Spleen (tissue), 11 donors: ENCODE results near the gene PHRF1. TPM values are rescaled to one million over a fixed set of nuclear protein-coding genes. Genes with fewer than 3 reads are reported as not detected.

Source experiments
- DNase-seq: peaks from one replicate; pipeline ENCODE4 v3.0.0-alpha.2; 2020
- H3K27ac ChIP-seq, 8 donors: fragments of 200-600 bp; sonication (generic) in 7 of 8; 1 replicate in 4 of 8; 2 replicates in 4 of 8; pipeline versions ENCODE4 v1.5.0 to v1.8.0; 2016 to 2021; ENCODE audit warnings: inconsistent platforms in 4 of 8, mild to moderate bottlenecking in 4 of 8, moderate library complexity in 1 of 8
- H3K27me3 ChIP-seq, 7 donors: fragments of 200-600 bp; sonication (generic) in 6 of 7; replicated peaks in 1 of 7; 1 replicate in 4 of 7; 2 replicates in 3 of 7; pipeline versions ENCODE4 v1.5.0 to v1.8.0; 2016 to 2021; ENCODE audit warnings: inconsistent platforms in 3 of 7, mild to moderate bottlenecking in 1 of 7
- H3K36me3 ChIP-seq, 6 donors: fragments of 200-600 bp; sonication (generic) in 5 of 6; 1 replicate in 4 of 6; 2 replicates in 2 of 6; pipeline versions ENCODE4 v1.5.0 to v1.8.0; 2016 to 2021; ENCODE audit warnings: inconsistent platforms in 2 of 6
- H3K4me1 ChIP-seq, 6 donors: fragments of 200-600 bp; sonication (generic) in 5 of 6; 1 replicate in 3 of 6; 2 replicates in 3 of 6; pipeline versions ENCODE4 v1.5.0 to v1.8.0; 2016 to 2021; ENCODE audit warnings: inconsistent platforms in 3 of 6
- H3K4me3 ChIP-seq, 8 donors: fragments of 200-600 bp; sonication (generic) in 7 of 8; 1 replicate in 4 of 8; 2 replicates in 4 of 8; pipeline versions ENCODE4 v1.5.0 to v1.8.0; 2016 to 2021; ENCODE audit warnings: inconsistent platforms in 4 of 8, mild to moderate bottlenecking in 4 of 8, moderate library complexity in 2 of 8
- H3K9me3 ChIP-seq, 8 donors: fragments of 200-600 bp; sonication (generic) in 7 of 8; 1 replicate in 4 of 8; 2 replicates in 4 of 8; pipeline versions ENCODE4 v1.5.0 to v1.8.0; 2016 to 2021; ENCODE audit warnings: inconsistent platforms in 4 of 8
- CTCF ChIP-seq, 11 experiments: fragments of 200-600 bp in 7 of 11; fragments of 450-650 bp in 4 of 11; sonication (generic) in 4 of 11; IDR thresholded peaks in 8 of 11; conservative IDR thresholded peaks in 3 of 11; 1 replicate in 7 of 11; 2 replicates in 4 of 11; pipeline versions ENCODE4 v1.4.0 to v1.8.0; 2016 to 2021; ENCODE audit warnings: antibody characterized with exemption in 11 of 11, inconsistent platforms in 4 of 11, mild to moderate bottlenecking in 1 of 11
- POLR2A ChIP-seq, 3 donors: fragments of 450-650 bp; IDR thresholded peaks; one replicate each; pipeline ENCODE4 v1.5.1; 2017; ENCODE audit warnings: antibody characterized with exemption in 3 of 3, mild to moderate bottlenecking in 1 of 3
- POLR2AphosphoS5 ChIP-seq, 3 donors: sonication (generic); formaldehyde crosslinking; IDR thresholded peaks; one replicate each; pipeline ENCODE4 v1.5.1; 2017; ENCODE audit warnings: antibody characterized with exemption in 3 of 3
- WGBS, 5 donors: extraction: QIAGEN DNeasy Blood & Tissue Kit in 3 of 5; methylation state at CpG; one replicate each; pipeline versions ENCODE4 v1.1.5 to v1.1.7; 2013 to 2018; 5-methylcytosine and 5-hydroxymethylcytosine counted together
- intact Hi-C: fragments of 100-400 bp; cut with DNase I; formaldehyde crosslinking; loops from one replicate; pipeline ENCODE4 v1.15.0; 2023; ENCODE audit warnings: low total_unique reads
- polyA plus RNA-seq, 3 donors: library from polyadenylated mRNA; stranded (reverse); fragments of 200-250 nt; gene quantifications; one replicate each; pipeline ENCODE4 v1.2.1, GENCODE V29; 2013
- total RNA-seq, 7 donors: library from RNA; depleted of rRNA in 3 of 7; stranded (reverse); fragments of >200 nt in 3 of 7; fragmentation: NEBNext Ultra II Directional in 4 of 7; extraction: Animal tissue kit (Norgen Biotek cat#: 25700) in 4 of 7; gene quantifications; one replicate each; pipeline versions ENCODE4 v1.1.0 to v1.2.1, GENCODE V29; 2016 to 2021
- donor health status: healthy with polysubstance abuse.
- donor health status: DM: no; HTN: no; CAD: no; lungs with moderate emphysema.
- donor health status: DM: no; HTN: no; CAD: no.
- donor health status: Bipolar disorder and iron deficiency.
- donor health status: healthy.
- donor health status: DM: no; HTN: no; CAD: no.
- donor health status: DM: yes; HTN: yes; CAD: no.

Gene PHRF1
- total and polyA plus RNA-seq, 10 donors = 7.3 to 41.5 (median 30.6) TPM

- peaks cover 4 to 75% (median 58%) of the 10 kb centered on the region in 6 donors for H3K36me3 ChIP-seq
- 61 to 95% (median 74%) methylated on average over 10 to 36 of the region's 36 CpGs for WGBS, 5 donors
Observed at GRCh38 chr11:613369-613968, 37.2 kb downstream of the PHRF1 start.

GRCh38 chr11:614021-614622 lies 37.9 kb downstream of the PHRF1 start:
- peak overlapping the region in 6 of 8 donors; percentile 58 to 91 (median 68) for H3K4me3 ChIP-seq

More at GRCh38 chr11:613369-613968, 37.2 kb downstream of the PHRF1 start:
- DNase-seq = peak; percentile 93
- TF ChIP-seq POLR2AphosphoS5 (IDR thresholded peaks at IDR 0.05) = peak in 2 of 3 donors; percentile 19 to 64
- no peak for TF ChIP-seq CTCF (IDR thresholded peaks at IDR 0.05 in 8 of 11, conservative IDR thresholded peaks at IDR 0.05 in 3 of 11)
- H3K4me3 ChIP-seq = peak overlapping the region in 3 of 8 donors; percentile 66 to 91 (median 70)
- H3K4me1 ChIP-seq = peaks cover 21 to 65% (median 46%) of the 10 kb centered on the region in 6 donors
- no peaks in the 10 kb centered on the region for H3K9me3 ChIP-seq
- H3K27ac ChIP-seq = peak overlapping the region in 7 of 8 donors; percentile 89 to 98 (median 97)
- no peaks in the 10 kb centered on the region for H3K27me3 ChIP-seq
- intact Hi-C loops = no loop called here

GRCh38 chr11:614623-615503 lies 38.6 kb downstream of the PHRF1 start:
- Histone ChIP-seq H3K9me3 (no peaks in the 10 kb centered on the region), H3K27me3 (no peaks in the 10 kb centered on the region), H3K4me3 (peak overlapping the region; percentile 55 to 91 (median 66)), H3K27ac (peak overlapping the region; percentile 89 to 98 (median 96)), H3K36me3 (peaks cover 4 to 69% (median 45%) of the 10 kb centered on the region in 6 donors), H3K4me1 (peaks cover 21 to 55% (median 43%) of the 10 kb centered on the region in 6 donors)
- 64 to 76% (median 68%) methylated on average over 41 to 68 of the region's 68 CpGs for WGBS, 5 donors
- intact Hi-C loops = no loop called here
- peak; percentile 86 for DNase-seq
- peak in 2 of 3 donors; percentile 26 to 37 for TF ChIP-seq POLR2AphosphoS5 (IDR thresholded peaks at IDR 0.05)
- no peak for TF ChIP-seq CTCF (IDR thresholded peaks at IDR 0.05 in 8 of 11, conservative IDR thresholded peaks at IDR 0.05 in 3 of 11)

More at GRCh38 chr11:614021-614622, 37.9 kb downstream of the PHRF1 start:
- intact Hi-C loops = no loop called here
- Histone ChIP-seq H3K36me3 (peaks cover 4 to 69% (median 52%) of the 10 kb centered on the region in 6 donors), H3K27ac (peak overlapping the region; percentile 89 to 98 (median 96)), H3K4me1 (peaks cover 21 to 58% (median 43%) of the 10 kb centered on the region in 6 donors), H3K9me3 (no peaks in the 10 kb centered on the region), H3K27me3 (no peaks in the 10 kb centered on the region)
- peak; percentile 84 for DNase-seq
- TF ChIP-seq POLR2AphosphoS5 (IDR thresholded peaks at IDR 0.05) = no peak
- no peak for TF ChIP-seq POLR2A (IDR thresholded peaks at IDR 0.05)
- no peak for TF ChIP-seq CTCF (IDR thresholded peaks at IDR 0.05 in 8 of 11, conservative IDR thresholded peaks at IDR 0.05 in 3 of 11)
- 67 to 86% (median 82%) methylated on average over 11 to 14 of the region's 14 CpGs for WGBS, 5 donors
